A549 treated with Hydrocortisone at 1 μM for 4 hours (cell line): ENCODE results near the gene POTEH. TPM values are rescaled to one million over a fixed set of nuclear protein-coding genes. Genes with fewer than 3 reads are reported as not detected.

ENCODE experiments used
- total RNA-seq: library from RNA; stranded (reverse); fragments of 200-300 nt; extraction: Qiagen RNA extraction; gene quantifications from 5 replicates; pipeline ENCODE4 v1.2.3, GENCODE V29; 2022

Gene POTEH
- not detected in 5 replicates for total RNA-seq

GRCh38 chr22:15689749-15690125 lies at the start of gene POTEH:
Gene POTEH, plus strand, starts transcription at chr22:15690026. Its CDS starts 52 bp downstream, at chr22:15690078.

Other genes with a start within 250 kb of the POTEH start
- gene OR11H1, start 161.8 kb upstream of the POTEH start, total RNA-seq = not detected in 5 replicates